Colonic mucosa (tissue), 4 donors: ENCODE measurements around the gene ACVR1C. TPM values are rescaled to one million over a fixed set of nuclear protein-coding genes. Genes with fewer than 3 reads are reported as not detected.
"Not testable (repeated sequence)": the region's sequence is repeated elsewhere in the genome, so short reads cannot be mapped to it uniquely, and the experiment has no call there.

Experiments used
- DNase-seq: peaks from one replicate; pipeline ENCODE4 v3.0.0-alpha.2; 2020
- H3K27ac ChIP-seq: fragments of 200-600 bp; one replicate; pipeline ENCODE4 v1.8.0; 2021
- H3K27me3 ChIP-seq: fragments of 200-600 bp; one replicate; pipeline ENCODE4 v1.8.0; 2021
- H3K36me3 ChIP-seq: fragments of 200-600 bp; one replicate; pipeline ENCODE4 v1.8.0; 2021
- H3K4me1 ChIP-seq: fragments of 200-600 bp; one replicate; pipeline ENCODE4 v1.8.0; 2021; ENCODE audit warnings: mild to moderate bottlenecking
- H3K4me3 ChIP-seq: fragments of 200-600 bp; one replicate; pipeline ENCODE4 v1.8.0; 2021
- H3K9ac ChIP-seq, 2 donors: one replicate each; pipeline ENCODE4 v1.7.0; 2013; ENCODE audit warnings: control low read depth in 2 of 2, low read depth in 2 of 2, low read length in 2 of 2
- H3K9me3 ChIP-seq: fragments of 200-600 bp; one replicate; pipeline ENCODE4 v1.8.0; 2021
- CTCF ChIP-seq: fragments of 200-600 bp; IDR thresholded peaks from one replicate; pipeline ENCODE4 v1.8.0; 2022; ENCODE audit warnings: antibody characterized with exemption, mild to moderate bottlenecking
- intact Hi-C: fragments of 100-400 bp; cut with DNase I; formaldehyde crosslinking; loops from one replicate; pipeline ENCODE4 v1.14.1; 2022
- total RNA-seq, 2 donors: library from RNA; stranded (reverse); fragmentation: NEBNext Ultra II Directional in 1 of 2; extraction: Animal tissue kit (Norgen Biotek cat#: 25700) in 1 of 2; gene quantifications; one replicate each; pipeline ENCODE4 v1.2.1, GENCODE V29; 2021
- donor health status: healthy.
- donor health status: DM: no; HTN: no; CAD: no.
- donor health status: DM: no; HTN: no; CAD: no.

The ACVR1C gene
- total RNA-seq, 2 donors from 2014 or later = 5.7 to 18.2 TPM

- no peak for DNase-seq
- no peaks in the 10 kb centered on the region for H3K4me1 ChIP-seq
- H3K27ac ChIP-seq = no peak overlapping the region
- H3K4me3 ChIP-seq = no peak overlapping the region
- H3K9ac ChIP-seq = no peak overlapping the region
- no peak for TF ChIP-seq CTCF
- H3K27me3 ChIP-seq = no peaks in the 10 kb centered on the region
- H3K36me3 ChIP-seq = no peaks in the 10 kb centered on the region
- H3K9me3 ChIP-seq = no peaks in the 10 kb centered on the region
- intact Hi-C loops = no loop called here
Observed at GRCh38 chr2:157587576-157587975, 41.1 kb downstream of the ACVR1C start.

- no peak for DNase-seq
- intact Hi-C loops = no loop called here
- no peak overlapping the region for H3K27ac ChIP-seq
Observed at GRCh38 chr2:157574165-157574564, 54.5 kb downstream of the ACVR1C start.

GRCh38 chr2:157572725-157573124, 55.9 kb downstream of the ACVR1C start:
- DNase-seq = no peak
- intact Hi-C loops = no loop called here
- no peak overlapping the region for H3K27ac ChIP-seq
- no peaks in the 10 kb centered on the region for H3K36me3 ChIP-seq
- H3K9me3 ChIP-seq = no peaks in the 10 kb centered on the region
- no peaks in the 10 kb centered on the region for H3K27me3 ChIP-seq
- no peaks in the 10 kb centered on the region for H3K4me1 ChIP-seq
- H3K4me3 ChIP-seq = no peak overlapping the region
- H3K9ac ChIP-seq = no peak overlapping the region
- no peak for TF ChIP-seq CTCF

More at GRCh38 chr2:157574165-157574564, 54.5 kb downstream of the ACVR1C start:
- no peak overlapping the region for H3K9ac ChIP-seq
- H3K36me3 ChIP-seq = no peaks in the 10 kb centered on the region
- no peaks in the 10 kb centered on the region for H3K4me1 ChIP-seq
- H3K27me3 ChIP-seq = no peaks in the 10 kb centered on the region
- TF ChIP-seq CTCF = no peak
- H3K9me3 ChIP-seq = no peaks in the 10 kb centered on the region
- no peak overlapping the region for H3K4me3 ChIP-seq

- H3K36me3 ChIP-seq, H3K4me3 ChIP-seq, H3K27me3 ChIP-seq, intact Hi-C loops, H3K27ac ChIP-seq, H3K9me3 ChIP-seq, H3K4me1 ChIP-seq, DNase-seq, H3K9ac ChIP-seq: not testable (repeated sequence)
Observed at GRCh38 chr2:157566623-157567022, 62.0 kb downstream of the ACVR1C start.

- H3K4me3 ChIP-seq, intact Hi-C loops, H3K36me3 ChIP-seq, H3K27ac ChIP-seq, H3K9me3 ChIP-seq, H3K9ac ChIP-seq, DNase-seq, H3K4me1 ChIP-seq, H3K27me3 ChIP-seq: not testable (repeated sequence)
Observed at GRCh38 chr2:157566113-157566512, 62.6 kb downstream of the ACVR1C start.

- Histone ChIP-seq H3K27me3 (no peaks in the 10 kb centered on the region), H3K27ac (no peak overlapping the region), H3K36me3 (no peaks in the 10 kb centered on the region), H3K4me3 (no peak overlapping the region), H3K4me1 (no peaks in the 10 kb centered on the region), H3K9ac (no peak overlapping the region), H3K9me3 (no peaks in the 10 kb centered on the region)
- no peak for TF ChIP-seq CTCF
- DNase-seq = no peak
- intact Hi-C loops = no loop called here
Observed at GRCh38 chr2:157565550-157565949, 63.1 kb downstream of the ACVR1C start.

GRCh38 chr2:157559890-157560289, 68.8 kb downstream of the ACVR1C start:
- no peak for DNase-seq
- Histone ChIP-seq H3K4me3 (no peak overlapping the region), H3K27me3 (no peaks in the 10 kb centered on the region), H3K9ac (no peak overlapping the region), H3K4me1 (no peaks in the 10 kb centered on the region), H3K9me3 (no peaks in the 10 kb centered on the region), H3K36me3 (no peaks in the 10 kb centered on the region), H3K27ac (no peak overlapping the region)
- no peak for TF ChIP-seq CTCF
- intact Hi-C loops = no loop called here
